Embryonic facial prominence (tissue), 1 donor: Measurements from ENCODE around the gene REG1A.

Experiments used
- DNase-seq: peaks from one replicate; pipeline ENCODE4 v3.0.0-alpha.2; 2016; ENCODE audit errors: extremely low spot score

Gene REG1A

GRCh38 chr2:79125721-79125985, 5.4 kb downstream of the REG1A start:
- DNase-seq, result no peak

DNA sequence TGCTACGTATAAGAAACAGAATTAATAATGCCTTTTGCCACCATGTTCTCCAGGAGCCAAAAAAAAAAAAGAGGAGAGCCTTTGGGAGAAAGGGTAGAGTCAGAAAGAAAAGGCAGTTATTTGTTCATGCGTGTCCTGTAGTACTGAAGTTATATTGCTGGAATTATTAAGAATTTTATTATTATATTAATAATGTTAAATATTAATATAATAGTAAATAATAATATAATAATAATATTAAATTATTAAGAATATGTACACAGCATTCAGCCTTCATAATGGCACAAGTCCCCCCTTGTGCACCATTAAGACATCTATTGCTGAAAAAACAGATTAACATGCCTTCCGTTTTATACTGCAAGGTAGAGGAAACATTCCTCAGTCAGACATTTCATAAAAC, 8.1 kb downstream of the REG1A start:
- DNase-seq, result no peak

GRCh38 chr2:79129260-79129659, 9.0 kb downstream of the REG1A start:
- no peak for DNase-seq

DNA sequence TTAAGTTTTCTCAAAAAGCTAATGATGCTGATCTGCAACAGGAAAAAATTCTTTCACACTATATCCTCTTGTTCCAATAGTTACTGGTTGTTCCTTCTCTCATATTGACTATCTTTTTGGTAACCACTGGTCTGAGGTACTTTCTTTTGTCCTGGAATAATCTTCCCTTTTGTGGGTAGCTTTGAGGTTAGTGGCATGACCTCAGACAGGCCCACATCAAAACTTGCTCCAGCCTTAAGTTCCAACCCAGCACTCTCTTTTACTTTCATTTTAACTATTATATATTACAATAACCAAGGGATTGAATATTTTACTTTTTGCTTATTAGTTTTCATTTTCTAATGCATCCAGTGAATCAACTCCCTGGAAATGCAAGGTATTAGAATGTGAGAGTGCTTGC, 9.5 kb downstream of the REG1A start:
- DNase-seq, result no peak

GRCh38 chr2:79131687-79132086, 11.4 kb downstream of the REG1A start:
- DNase-seq, result no peak

- no peak for DNase-seq
Measured at GRCh38 chr2:79138385-79138784, 18.1 kb downstream of the REG1A start.

- DNase-seq, result no peak
Measured at GRCh38 chr2:79139423-79139822, 19.1 kb downstream of the REG1A start.

DNA sequence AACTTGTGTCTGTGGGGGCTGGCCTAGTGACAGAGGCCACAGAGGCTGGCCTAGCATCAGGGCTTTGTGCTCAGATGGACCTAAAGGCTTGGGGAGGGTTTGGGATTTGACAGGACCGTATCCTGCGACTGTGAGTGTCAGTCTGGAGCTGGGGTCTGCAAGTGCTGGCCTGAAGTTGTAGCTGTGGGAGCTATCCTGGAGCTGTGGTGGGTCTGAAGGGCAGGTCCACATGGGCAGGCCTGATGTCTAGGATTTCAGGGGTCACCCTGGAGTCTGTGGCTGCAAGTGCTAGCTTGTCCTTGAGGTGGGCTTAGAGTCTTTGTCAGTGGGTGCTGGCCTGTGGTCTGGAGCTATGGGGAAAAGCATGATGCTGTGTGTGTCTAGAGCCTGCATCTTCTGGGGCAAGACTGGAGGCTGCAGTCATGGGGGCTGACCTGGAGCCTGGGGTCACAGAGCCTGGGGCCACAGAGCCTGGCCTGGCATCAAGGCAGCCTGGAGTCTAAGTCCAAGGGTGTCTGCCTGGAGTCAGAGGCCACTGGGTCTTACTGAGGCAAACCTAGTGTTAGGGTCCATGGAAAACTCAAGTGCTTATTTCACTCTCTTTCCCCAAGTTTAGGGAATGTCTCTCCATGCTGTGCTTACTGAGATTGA, 35.7 kb downstream of the REG1A start:
- DNase-seq, result no peak

DNA sequence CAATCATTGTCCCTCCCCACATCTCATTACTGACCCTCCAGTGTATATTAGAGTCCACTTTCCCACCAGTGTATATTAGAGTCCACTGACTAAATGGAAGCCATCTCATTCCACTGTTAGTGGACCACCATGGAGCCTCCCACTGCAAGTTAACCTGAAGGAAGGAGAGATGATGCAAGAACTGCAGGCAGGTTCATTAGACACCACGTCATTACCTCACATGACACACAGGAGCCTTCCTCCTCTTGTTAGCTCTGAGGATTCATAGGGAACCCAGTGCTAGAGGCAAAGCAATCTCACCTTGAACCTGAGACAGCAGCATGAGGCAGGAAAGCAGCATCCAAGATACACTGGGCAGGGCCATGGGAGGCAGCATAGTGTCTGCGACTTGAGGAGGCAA, 38.7 kb downstream of the REG1A start:
- DNase-seq, result no peak

- DNase-seq, result no peak
Measured at GRCh38 chr2:79159653-79160052, 39.4 kb downstream of the REG1A start, which contains the start of gene REG3A. Gene REG3A, minus strand, starts transcription at chr2:79159753. Its CDS starts 348 bp downstream, at chr2:79159405.

DNA sequence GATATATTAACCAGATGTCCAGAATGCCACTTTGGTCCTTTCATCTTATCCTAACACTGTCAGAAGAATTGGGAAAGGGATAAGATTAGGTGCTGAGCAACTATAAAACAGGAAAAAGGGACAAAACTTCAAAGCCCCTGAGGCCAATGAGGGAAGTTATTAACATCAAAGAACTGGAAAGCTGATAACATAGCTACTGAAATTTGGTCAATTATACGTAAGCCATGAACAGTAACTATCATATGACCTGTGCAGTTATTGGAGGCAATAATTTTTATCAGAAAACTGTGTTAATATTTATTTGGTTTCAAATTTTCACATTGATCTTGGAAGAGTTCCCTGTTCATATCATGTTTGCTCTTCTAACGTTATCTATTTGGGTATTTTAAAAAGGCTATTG, 41.8 kb downstream of the REG1A start:
- DNase-seq, result no peak

GRCh38 chr2:79162801-79163200, 42.5 kb downstream of the REG1A start:
- no peak for DNase-seq

DNA sequence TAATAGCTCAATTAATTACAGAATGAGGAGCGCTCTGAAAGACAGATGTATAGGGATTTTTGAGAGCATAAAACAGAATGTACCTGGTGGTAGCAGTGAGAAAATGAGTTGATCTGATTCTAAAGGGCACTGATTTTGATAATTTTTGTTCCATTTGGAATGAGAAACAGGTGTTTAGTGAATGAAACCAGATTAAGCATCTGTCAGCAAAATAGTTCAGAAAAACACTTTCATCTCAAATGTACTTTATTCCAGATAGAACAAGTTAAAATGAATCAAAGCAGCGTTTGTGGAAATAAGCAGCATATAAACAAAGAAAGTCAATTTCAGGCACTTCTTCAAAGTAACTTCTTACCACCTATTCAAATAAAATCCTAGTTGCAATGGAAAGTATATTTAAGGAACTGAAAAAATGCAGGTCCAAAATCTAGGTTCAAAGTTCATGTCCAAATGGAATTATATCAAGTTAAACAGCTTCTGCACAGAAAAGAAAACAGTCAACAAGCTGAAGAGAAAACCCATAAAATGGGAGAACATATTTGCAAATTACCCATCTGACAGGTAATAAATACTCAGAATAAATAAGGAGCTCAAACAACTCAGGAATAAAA, 51.2 kb downstream of the REG1A start:
- no peak for DNase-seq
